MM.1S (cell line): ENCODE results near the gene UNC13B.

ENCODE experiments used
- DNase-seq: peaks from one replicate; pipeline ENCODE4 v3.0.0-alpha.2; 2015
- H2AFZ ChIP-seq: fragments of 300-600 bp; sonication (generic); 2 replicates; pipeline ENCODE4 v1.6.0; 2016; ENCODE audit warnings: antibody characterized with exemption, low read length
- H3F3A ChIP-seq: fragments of 300-600 bp; sonication (generic); 2 replicates; pipeline ENCODE4 v1.6.1; 2016; ENCODE audit warnings: mild to moderate bottlenecking, antibody characterized with exemption, low read length, moderate library complexity, mixed read lengths; ENCODE audit not compliant: insufficient read depth
- H3K27ac ChIP-seq: fragments of 300-600 bp; sonication (generic); 2 replicates; pipeline ENCODE4 v1.5.1; 2016; ENCODE audit warnings: mild to moderate bottlenecking, low read length
- H3K27me3 ChIP-seq: fragments of 300-600 bp; sonication (generic); replicated peaks from 2 replicates; pipeline ENCODE4 v1.6.0; 2016; ENCODE audit warnings: low read length; ENCODE audit not compliant: insufficient read depth
- H3K36me3 ChIP-seq: fragments of 300-600 bp; sonication (generic); replicated peaks from 2 replicates; pipeline ENCODE4 v1.6.1; 2016; ENCODE audit warnings: mild to moderate bottlenecking, low read length, mixed read lengths; ENCODE audit not compliant: insufficient read depth
- H3K4me1 ChIP-seq: fragments of 300-600 bp; sonication (generic); 2 replicates; pipeline ENCODE4 v1.6.1; 2016; ENCODE audit warnings: low read length, mixed read lengths
- H3K4me2 ChIP-seq: fragments of 300-600 bp; sonication (generic); 2 replicates; pipeline ENCODE4 v1.6.0; 2016; ENCODE audit warnings: low read depth, low read length
- H3K4me3 ChIP-seq: fragments of 300-600 bp; sonication (generic); 2 replicates; pipeline ENCODE4 v1.5.1; 2016; ENCODE audit warnings: low read length, mixed read lengths
- H3K79me2 ChIP-seq: fragments of 300-600 bp; sonication (generic); 2 replicates; pipeline ENCODE4 v1.6.1; 2016; ENCODE audit warnings: mixed run types, low read length, mixed read lengths
- H3K9ac ChIP-seq: fragments of 300-600 bp; sonication (generic); 2 replicates; pipeline ENCODE4 v1.6.1; 2016; ENCODE audit warnings: low read length, mixed read lengths
- H3K9me2 ChIP-seq: fragments of 300-600 bp; sonication (generic); replicated peaks from 2 replicates; pipeline ENCODE4 v1.6.1; 2016; ENCODE audit warnings: mild to moderate bottlenecking, low read length, mixed read lengths; ENCODE audit not compliant: insufficient read depth
- H3K9me3 ChIP-seq: fragments of 300-600 bp; sonication (generic); replicated peaks from 2 replicates; pipeline ENCODE4 v1.6.1; 2016; ENCODE audit warnings: mild to moderate bottlenecking, low read length, mixed read lengths; ENCODE audit not compliant: insufficient read depth
- H4K20me1 ChIP-seq: fragments of 300-600 bp; sonication (generic); 2 replicates; pipeline ENCODE4 v1.6.1; 2016; ENCODE audit warnings: mild to moderate bottlenecking, low read length, moderate library complexity, mixed read lengths; ENCODE audit not compliant: insufficient read depth
- EZH2 ChIP-seq: fragments of 300-600 bp; sonication (generic); optimal IDR thresholded peaks from 2 replicates; pipeline ENCODE3; 2017; ENCODE audit warnings: low read depth, mild to moderate bottlenecking, antibody characterized with exemption, low read length, mixed read lengths
- EZH2phosphoT487 ChIP-seq: fragments of 300-600 bp; sonication (generic); IDR thresholded peaks from 2 replicates; pipeline ENCODE4 v1.6.1; 2018; ENCODE audit warnings: antibody characterized with exemption, low read length
- TF ChIP-seq, protein P1 (sequence below): fragments of 300-600 bp; sonication (generic); IDR thresholded peaks from 2 replicates; pipeline ENCODE4 v1.5.1; 2016; ENCODE audit warnings: antibody characterized with exemption, low read length, mixed read lengths

Gene UNC13B

DNA sequence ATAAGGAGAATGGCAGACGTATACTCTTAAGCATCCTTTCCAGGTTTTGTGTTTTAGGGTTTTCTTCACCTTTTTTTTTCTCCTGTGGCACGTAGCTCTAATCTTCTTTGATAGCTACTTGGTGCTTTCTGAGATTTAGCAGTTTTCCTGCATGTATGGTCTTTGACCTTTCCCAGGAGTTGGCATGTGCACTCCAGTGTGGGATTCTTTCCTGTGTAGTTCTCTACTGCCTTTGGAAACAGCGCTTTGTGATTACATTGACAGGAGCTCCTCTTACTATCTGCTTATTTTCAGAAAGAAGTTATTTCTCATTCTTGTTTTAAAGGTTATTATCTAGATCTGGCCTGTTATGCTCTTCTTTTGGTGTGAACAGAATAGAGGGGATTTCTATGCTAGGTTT lies 65.5 kb downstream of the UNC13B start:
- H3K4me3 ChIP-seq: no peak overlapping the region
- H3K27ac ChIP-seq: no peak overlapping the region
- no peak overlapping the region for H2AFZ ChIP-seq
- H3K27me3 ChIP-seq: no peaks in the 10 kb centered on the region
- H3K9me2 ChIP-seq: no peaks in the 10 kb centered on the region
- DNase-seq: no peak
- H4K20me1 ChIP-seq: no peaks in the 10 kb centered on the region
- 0 out of 2 replicates have a peak, but pooled peaks cover 5% of the 10 kb centered on the region for H3K4me1 ChIP-seq
- no peaks in the 10 kb centered on the region for H3K9me3 ChIP-seq
- no peak overlapping the region for H3K9ac ChIP-seq
- no peaks in the 10 kb centered on the region for H3F3A ChIP-seq
- H3K79me2 ChIP-seq: peaks cover 11% of the 10 kb centered on the region
- H3K4me2 ChIP-seq: no peak overlapping the region
- no peaks in the 10 kb centered on the region for H3K36me3 ChIP-seq
- TF ChIP-seq, protein P1, sequence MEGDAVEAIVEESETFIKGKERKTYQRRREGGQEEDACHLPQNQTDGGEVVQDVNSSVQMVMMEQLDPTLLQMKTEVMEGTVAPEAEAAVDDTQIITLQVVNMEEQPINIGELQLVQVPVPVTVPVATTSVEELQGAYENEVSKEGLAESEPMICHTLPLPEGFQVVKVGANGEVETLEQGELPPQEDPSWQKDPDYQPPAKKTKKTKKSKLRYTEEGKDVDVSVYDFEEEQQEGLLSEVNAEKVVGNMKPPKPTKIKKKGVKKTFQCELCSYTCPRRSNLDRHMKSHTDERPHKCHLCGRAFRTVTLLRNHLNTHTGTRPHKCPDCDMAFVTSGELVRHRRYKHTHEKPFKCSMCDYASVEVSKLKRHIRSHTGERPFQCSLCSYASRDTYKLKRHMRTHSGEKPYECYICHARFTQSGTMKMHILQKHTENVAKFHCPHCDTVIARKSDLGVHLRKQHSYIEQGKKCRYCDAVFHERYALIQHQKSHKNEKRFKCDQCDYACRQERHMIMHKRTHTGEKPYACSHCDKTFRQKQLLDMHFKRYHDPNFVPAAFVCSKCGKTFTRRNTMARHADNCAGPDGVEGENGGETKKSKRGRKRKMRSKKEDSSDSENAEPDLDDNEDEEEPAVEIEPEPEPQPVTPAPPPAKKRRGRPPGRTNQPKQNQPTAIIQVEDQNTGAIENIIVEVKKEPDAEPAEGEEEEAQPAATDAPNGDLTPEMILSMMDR: no peak

DNA sequence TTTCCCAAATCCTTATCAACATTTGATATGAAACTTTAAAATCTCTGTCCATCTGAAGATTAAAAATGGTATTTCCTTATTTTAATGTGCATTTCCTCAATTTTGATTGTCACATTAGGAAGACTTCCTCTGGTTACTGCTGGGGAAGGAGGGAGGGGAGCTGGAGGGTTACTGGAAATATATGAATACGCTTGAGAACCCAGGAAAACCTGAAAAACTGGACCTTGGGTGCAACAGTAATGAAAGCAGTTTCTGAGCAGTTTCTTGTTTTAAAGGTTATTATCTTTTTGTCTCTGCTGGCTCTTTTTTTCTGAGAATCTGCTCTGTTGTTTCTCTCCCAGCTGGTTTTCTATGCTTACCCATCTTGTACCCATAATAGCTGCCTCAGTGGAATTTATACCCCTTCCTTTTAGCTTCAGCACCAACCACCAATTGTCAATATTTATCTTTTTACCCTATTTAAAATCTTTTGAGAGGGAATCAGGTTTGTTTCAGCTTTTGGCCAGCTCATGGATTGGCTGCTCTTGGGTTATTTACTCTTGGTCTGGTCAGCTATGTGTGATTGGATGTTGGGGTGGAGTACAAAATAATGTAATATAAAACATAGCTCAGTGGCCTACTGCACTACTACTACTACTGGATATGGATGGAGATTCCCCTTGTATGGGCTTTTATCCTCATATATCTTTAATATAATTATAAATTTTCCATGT lies 67.4 kb downstream of the UNC13B start:
- Histone ChIP-seq H3K9me3 (no peaks in the 10 kb centered on the region), H3K9ac (no peak overlapping the region), H3K36me3 (no peaks in the 10 kb centered on the region), H3K27ac (no peak overlapping the region), H3F3A (no peaks in the 10 kb centered on the region), H4K20me1 (no peaks in the 10 kb centered on the region), H3K27me3 (no peaks in the 10 kb centered on the region), H3K4me2 (no peak overlapping the region), H3K79me2 (peaks cover 4% of the 10 kb centered on the region), H2AFZ (no peak overlapping the region), H3K4me1 (peaks cover 12% of the 10 kb centered on the region; the same call in 1 of the 2 replicates), H3K9me2 (no peaks in the 10 kb centered on the region), H3K4me3 (no peak overlapping the region)
- no peak for DNase-seq
- TF ChIP-seq EZH2phosphoT487 (no peak), EZH2 (no peak)
- TF ChIP-seq, protein P1: no peak

DNA sequence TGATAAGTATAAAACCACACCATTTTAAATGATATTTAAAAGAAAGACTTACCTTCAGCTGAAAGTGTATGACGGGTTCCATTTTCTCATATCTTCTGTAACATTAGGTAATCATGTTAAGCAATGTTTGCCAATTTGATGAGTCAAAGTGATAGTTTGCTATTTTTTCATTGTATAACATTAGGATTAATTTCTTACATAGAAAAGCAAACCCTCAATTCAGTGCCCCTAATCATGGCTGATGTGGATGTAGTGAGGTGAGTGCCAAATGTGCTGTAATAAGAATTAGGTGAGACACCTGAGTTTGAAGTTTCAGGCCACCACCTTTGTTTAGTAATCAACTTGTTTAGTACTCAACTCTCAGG lies 68.0 kb downstream of the UNC13B start:
- Histone ChIP-seq H2AFZ (no peak overlapping the region), H3K9me3 (no peaks in the 10 kb centered on the region), H3K36me3 (no peaks in the 10 kb centered on the region), H3K4me3 (no peak overlapping the region), H3K4me2 (no peak overlapping the region), H3F3A (no peaks in the 10 kb centered on the region), H3K79me2 (peaks cover 4% of the 10 kb centered on the region), H3K9me2 (no peaks in the 10 kb centered on the region), H3K27ac (no peak overlapping the region), H3K4me1 (peaks cover 12% of the 10 kb centered on the region; the same call in 1 of the 2 replicates), H4K20me1 (no peaks in the 10 kb centered on the region), H3K27me3 (no peaks in the 10 kb centered on the region), H3K9ac (no peak overlapping the region)
- DNase-seq: no peak
- TF ChIP-seq EZH2 (no peak), EZH2phosphoT487 (no peak)
- TF ChIP-seq, protein P1: no peak
